Keratinocyte (primary cell): ENCODE measurements around the gene TNPO2. TPM values are rescaled to one million over a fixed set of nuclear protein-coding genes. Genes with fewer than 3 reads are reported as not detected.

Experiments
- DNase-seq: peaks from one replicate; pipeline ENCODE4 v3.0.0-alpha.2; 2011; ENCODE audit warnings: low read depth, missing footprints, low spot score
- FAIRE-seq: peaks from 2 replicates; lab custom pipeline; 2011; peaks lifted over from hg19 to GRCh38; lab: Jason Lieb, UNC
- H2AFZ ChIP-seq: 2 replicates; pipeline ENCODE4 v1.6.0; 2012; ENCODE audit warnings: low read length, control low read depth, inconsistent platforms; ENCODE audit not compliant: control insufficient read depth
- H3K27ac ChIP-seq: 2 replicates; pipeline ENCODE4 v1.5.1; 2011; ENCODE audit warnings: low read length; ENCODE audit not compliant: control insufficient read depth, insufficient read depth
- H3K27me3 ChIP-seq: 3 replicates; pipeline ENCODE4 v1.6.0; 2011; ENCODE audit warnings: low read length; ENCODE audit not compliant: control insufficient read depth, insufficient read depth; ENCODE audit errors: extremely low read depth
- H3K36me3 ChIP-seq, 2 experiments: 2 replicates in 1 of 2; 3 replicates in 1 of 2; pipeline ENCODE4 v1.5.1; 2011; ENCODE audit warnings: low read length in 2 of 2, mild to moderate bottlenecking in 1 of 2; ENCODE audit not compliant: control insufficient read depth in 2 of 2, insufficient read depth in 2 of 2; ENCODE audit errors: extremely low read depth in 1 of 2
- H3K4me1 ChIP-seq: 3 replicates; pipeline ENCODE4 v1.5.1; 2011; ENCODE audit warnings: low read length; ENCODE audit not compliant: control insufficient read depth, insufficient read depth; ENCODE audit errors: extremely low read depth
- H3K4me2 ChIP-seq: 3 replicates; pipeline ENCODE4 v1.6.0; 2011; ENCODE audit warnings: low read depth, low read length; ENCODE audit not compliant: control insufficient read depth, insufficient read depth; ENCODE audit errors: extremely low read depth
- H3K4me3 ChIP-seq, 3 experiments: fragments of 200-600 bp in 1 of 3; sonication (generic) in 1 of 3; 2 replicates in 2 of 3; 3 replicates in 1 of 3; pipeline ENCODE4 v1.5.1; 2011 to 2016; ENCODE audit warnings: low read length in 3 of 3, mild to moderate bottlenecking in 3 of 3, control low read depth in 2 of 3, inconsistent platforms in 1 of 3, low read depth in 1 of 3, mixed read lengths in 1 of 3, mixed run types in 1 of 3, moderate library complexity in 1 of 3; ENCODE audit not compliant: control insufficient read depth in 2 of 3, insufficient read depth in 2 of 3; ENCODE audit errors: extremely low read depth in 1 of 3
- H3K79me2 ChIP-seq: 2 replicates; pipeline ENCODE4 v1.6.0; 2012; ENCODE audit warnings: low read length; ENCODE audit not compliant: control insufficient read depth, insufficient read depth
- H3K9ac ChIP-seq: 3 replicates; pipeline ENCODE4 v1.6.0; 2011; ENCODE audit warnings: low read length; ENCODE audit not compliant: control insufficient read depth, insufficient read depth; ENCODE audit errors: extremely low read depth
- H3K9me1 ChIP-seq: 3 replicates; pipeline ENCODE4 v1.6.0; 2011; ENCODE audit warnings: low read length; ENCODE audit not compliant: control insufficient read depth, insufficient read depth; ENCODE audit errors: extremely low read depth
- H3K9me3 ChIP-seq: 2 replicates; pipeline ENCODE4 v1.5.1; 2012; ENCODE audit warnings: low read depth, low read length; ENCODE audit not compliant: control insufficient read depth
- H4K20me1 ChIP-seq: 3 replicates; pipeline ENCODE4 v1.6.0; 2011; ENCODE audit warnings: low read length; ENCODE audit not compliant: control insufficient read depth, insufficient read depth; ENCODE audit errors: extremely low read depth
- CTCF ChIP-seq, 3 experiments: IDR thresholded peaks in 1 of 3; conservative IDR thresholded peaks in 1 of 3; optimal IDR thresholded peaks in 1 of 3; 2 replicates in 2 of 3; 3 replicates in 1 of 3; pipeline versions ENCODE3 to v1.5.1; 2011; ENCODE audit warnings: low read length in 3 of 3, mild to moderate bottlenecking in 3 of 3, moderate library complexity in 2 of 3, control low read depth in 1 of 3, inconsistent platforms in 1 of 3; ENCODE audit not compliant: insufficient read depth in 2 of 3; ENCODE audit errors: extremely low read depth in 1 of 3
- EZH2 ChIP-seq: IDR thresholded peaks from one replicate; pipeline ENCODE4 v1.6.1; 2012; ENCODE audit warnings: inconsistent platforms, mild to moderate bottlenecking, low read length, moderate library complexity
- dilution Hi-C: fragments of 300-500 bp; cut with MboI; formaldehyde crosslinking; loops from one replicate; pipeline ENCODE4 v1.7.0; 2020; ENCODE audit warnings: low sequenced_read_pairs; ENCODE audit not compliant: extremely low pct_ligation_motif_present
- polyA plus RNA-seq, 5 experiments: library from polyadenylated mRNA; depleted of rRNA in 3 of 5; stranded (reverse) in 3 of 5; stranded (forward) in 1 of 5; unstranded in 1 of 5; fragments of >200 nt; gene quantifications; 1 replicate in 1 of 5; 2 replicates in 3 of 5; 3 replicates in 1 of 5; pipeline versions ENCODE4 v1.2.1 to v1.2.3, GENCODE V29; 2011 to 2012; ENCODE audit warnings: missing spikeins in 2 of 5, low read depth in 1 of 5, low replicate concordance in 1 of 5

TNPO2 gene
- polyA plus RNA-seq, 1 donor (not counting 4 experiments of a cell fraction or from before 2014, with no cell fraction given) = 75.3 TPM

DNA sequence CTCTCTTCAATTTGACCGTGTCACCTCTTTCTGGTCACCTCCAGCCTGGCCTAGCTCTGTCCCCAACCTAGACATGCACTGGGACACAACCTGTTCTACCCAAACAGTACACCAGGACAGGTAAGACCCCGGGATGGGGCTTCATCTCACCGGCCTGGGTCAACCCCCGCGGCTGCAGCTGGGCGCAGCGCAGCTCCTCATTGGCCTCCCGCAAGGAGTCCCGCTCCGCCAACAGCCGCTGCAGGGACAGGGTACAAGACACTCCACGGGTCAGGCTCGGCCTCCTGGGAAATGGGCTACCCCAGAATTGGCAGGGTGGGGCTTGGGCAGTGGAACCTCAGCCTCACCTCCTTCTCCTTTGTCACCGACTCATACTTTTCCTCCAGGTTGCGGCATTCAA, 43.9 kb upstream of the TNPO2 start:
- Histone ChIP-seq H3K79me2 (no peaks in the 10 kb centered on the region), H3K9ac (no peak overlapping the region), H3K4me2 (no peak overlapping the region), H3K36me3 (peaks cover 18 to 43% of the 10 kb centered on the region in 2 experiments), H3K4me3 (no peak overlapping the region), H2AFZ (no peak overlapping the region), H3K27ac (no peak overlapping the region), H4K20me1 (peaks cover 6% of the 10 kb centered on the region), H3K9me3 (no peaks in the 10 kb centered on the region), H3K4me1 (no peaks in the 10 kb centered on the region), H3K27me3 (no peaks in the 10 kb centered on the region), H3K9me1 (no peaks in the 10 kb centered on the region)
- dilution Hi-C loops = no loop called here
- FAIRE-seq (no peak), DNase-seq (no peak)
- TF ChIP-seq CTCF (optimal IDR thresholded peaks at IDR 0.05 in 1 of 3, IDR thresholded peaks at IDR 0.05 in 1 of 3, conservative IDR thresholded peaks at IDR 0.05 in 1 of 3; ENCODE audit: extremely low read depth in 1 of 3, insufficient read depth in 2 of 3, low read length in 3 of 3) = no peak
- no peak for TF ChIP-seq EZH2

- Histone ChIP-seq H4K20me1 (peaks cover 6% of the 10 kb centered on the region), H3K4me2 (no peak overlapping the region), H3K9me3 (no peaks in the 10 kb centered on the region), H3K4me1 (no peaks in the 10 kb centered on the region), H3K9ac (no peak overlapping the region), H3K4me3 (no peak overlapping the region), H3K36me3 (peaks cover 13 to 39% of the 10 kb centered on the region in 2 experiments), H2AFZ (no peak overlapping the region), H3K27ac (no peak overlapping the region), H3K79me2 (no peaks in the 10 kb centered on the region), H3K27me3 (no peaks in the 10 kb centered on the region), H3K9me1 (no peaks in the 10 kb centered on the region)
- no peak for FAIRE-seq
- dilution Hi-C loops = no loop called here
- no peak for DNase-seq
- no peak for TF ChIP-seq EZH2
- no peak for TF ChIP-seq CTCF (optimal IDR thresholded peaks at IDR 0.05 in 1 of 3, IDR thresholded peaks at IDR 0.05 in 1 of 3, conservative IDR thresholded peaks at IDR 0.05 in 1 of 3; ENCODE audit: extremely low read depth in 1 of 3, insufficient read depth in 2 of 3, low read length in 3 of 3)
Observed at GRCh38 chr19:12767150-12767549, 43.4 kb upstream of the TNPO2 start.
